H54 (cell line): Measurements from ENCODE around the gene MYO1D.

Experiments
- DNase-seq: peaks from one replicate; pipeline ENCODE4 v3.0.0; 2011; ENCODE audit warnings: low spot score, mixed read lengths; ENCODE audit not compliant: insufficient read length
- FAIRE-seq: peaks from 3 replicates; lab custom pipeline; 2011; peaks lifted over from hg19 to GRCh38; lab: Jason Lieb, UNC
- POLR2A ChIP-seq: IDR thresholded peaks from 2 replicates; pipeline ENCODE4 v1.6.1; 2011; ENCODE audit warnings: low read depth, mild to moderate bottlenecking, low read length

MYO1D gene

DNA sequence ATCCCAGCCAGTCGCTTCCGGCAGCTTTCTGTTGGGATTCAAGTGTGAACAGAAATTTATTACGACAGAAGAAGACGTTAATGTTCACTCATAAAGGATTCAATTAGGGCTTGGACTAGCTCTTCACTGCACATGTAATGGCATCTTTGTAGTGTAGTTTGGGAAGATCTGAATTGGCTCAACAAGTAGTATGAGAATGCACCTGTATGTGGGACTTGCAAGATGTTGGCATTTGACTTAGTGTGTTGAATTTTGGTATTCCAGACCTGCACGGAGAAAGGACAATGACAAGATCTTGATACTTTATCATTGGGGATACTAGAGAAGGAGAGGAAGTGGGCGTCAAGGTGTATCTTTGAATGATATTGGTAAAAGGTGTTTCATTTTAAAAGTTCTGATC is 431.4 kb downstream of the MYO1D start:
- FAIRE-seq (no peak), DNase-seq (no peak)
- no peak for TF ChIP-seq POLR2A

GRCh38 chr17:32445074-32445415 is 431.9 kb downstream of the MYO1D start:
- DNase-seq (peak; percentile 31), FAIRE-seq (no peak)
- peak; percentile 51; the same call in 1 of the 2 replicates for TF ChIP-seq POLR2A

GRCh38 chr17:32444301-32445073 is 432.4 kb downstream of the MYO1D start, which contains the start of gene PSMD11:
Gene PSMD11 (plus strand): TSS chr17:32444510. CDS start chr17:32444524, 14 bp downstream.
- peak; percentile 58; the same call in 1 of the 2 replicates for TF ChIP-seq POLR2A
- DNase-seq (peak; percentile 87), FAIRE-seq (no peak)

DNA sequence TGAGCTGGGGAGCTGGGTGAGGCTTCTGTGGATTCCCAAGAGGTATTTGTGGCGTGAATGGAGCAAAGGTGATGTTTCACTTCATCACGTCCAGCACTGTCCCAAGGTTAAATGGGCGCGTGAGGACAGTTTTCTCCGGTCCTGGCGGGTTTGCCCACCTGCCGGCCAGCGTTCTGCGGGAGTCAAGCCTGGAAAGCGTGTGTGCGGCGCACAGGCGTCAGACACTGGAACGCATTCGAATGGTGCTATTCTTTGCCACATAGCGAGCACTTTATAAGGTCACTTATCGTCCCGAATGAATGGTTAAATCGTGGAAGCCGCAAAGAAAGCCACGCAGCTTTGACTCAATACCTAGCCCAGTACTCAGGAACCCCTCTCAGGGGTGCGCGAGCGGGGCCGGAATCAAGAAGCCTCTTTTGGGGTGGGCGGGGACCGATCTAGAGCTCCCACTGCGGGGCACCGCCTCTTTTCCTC is 433.1 kb downstream of the MYO1D start:
- FAIRE-seq, result no peak
- no peak for DNase-seq
- no peak for TF ChIP-seq POLR2A
